T-helper 17 cell (primary cell): ENCODE results near the gene HOXC11. TPM values are rescaled to one million over a fixed set of nuclear protein-coding genes. Genes with fewer than 3 reads are reported as not detected.

Experiments
- ATAC-seq: fragments of 150-1000 bp; cut with Tn5 transposase; 2 replicates; pipeline ENCODE4 v1.10.0; 2021; ENCODE audit warnings: mild to moderate bottlenecking, moderate library complexity
- DNase-seq, 3 donors: peaks; one replicate each; pipeline versions ENCODE4 v3.0.0 to v3.0.0-alpha.2; 2020 to 2021
- H3K9me3 ChIP-seq: one replicate; pipeline ENCODE4 v1.7.0; 2013; ENCODE audit warnings: low read length, mild to moderate bottlenecking; ENCODE audit not compliant: control insufficient read depth, poor library complexity, severe bottlenecking
- H3K27ac Mint-ChIP-seq: one replicate; pipeline ENCODE4 v1.8.0; 2022; ENCODE audit warnings: mild to moderate bottlenecking, moderate library complexity, mixed read lengths
- H3K27me3 Mint-ChIP-seq: one replicate; pipeline ENCODE4 v1.8.0; 2022; ENCODE audit warnings: mixed read lengths
- H3K36me3 Mint-ChIP-seq: one replicate; pipeline ENCODE4 v1.8.0; 2022; ENCODE audit warnings: low read depth, mixed read lengths
- H3K4me1 Mint-ChIP-seq: one replicate; pipeline ENCODE4 v1.8.0; 2022; ENCODE audit warnings: mild to moderate bottlenecking, mixed read lengths
- H3K4me3 Mint-ChIP-seq: one replicate; pipeline ENCODE4 v1.8.0; 2022; ENCODE audit warnings: mild to moderate bottlenecking, moderate library complexity, mixed read lengths
- total RNA-seq, 4 donors: library from RNA in 2 of 4; stranded (reverse) in 2 of 4; gene quantifications; one replicate each; pipeline ENCODE4 v1.2.3 and lab custom pipeline; 2022 to 2026

HOXC11 gene
- total RNA-seq, 2 donors from 2014 or later, result not detected

DNA sequence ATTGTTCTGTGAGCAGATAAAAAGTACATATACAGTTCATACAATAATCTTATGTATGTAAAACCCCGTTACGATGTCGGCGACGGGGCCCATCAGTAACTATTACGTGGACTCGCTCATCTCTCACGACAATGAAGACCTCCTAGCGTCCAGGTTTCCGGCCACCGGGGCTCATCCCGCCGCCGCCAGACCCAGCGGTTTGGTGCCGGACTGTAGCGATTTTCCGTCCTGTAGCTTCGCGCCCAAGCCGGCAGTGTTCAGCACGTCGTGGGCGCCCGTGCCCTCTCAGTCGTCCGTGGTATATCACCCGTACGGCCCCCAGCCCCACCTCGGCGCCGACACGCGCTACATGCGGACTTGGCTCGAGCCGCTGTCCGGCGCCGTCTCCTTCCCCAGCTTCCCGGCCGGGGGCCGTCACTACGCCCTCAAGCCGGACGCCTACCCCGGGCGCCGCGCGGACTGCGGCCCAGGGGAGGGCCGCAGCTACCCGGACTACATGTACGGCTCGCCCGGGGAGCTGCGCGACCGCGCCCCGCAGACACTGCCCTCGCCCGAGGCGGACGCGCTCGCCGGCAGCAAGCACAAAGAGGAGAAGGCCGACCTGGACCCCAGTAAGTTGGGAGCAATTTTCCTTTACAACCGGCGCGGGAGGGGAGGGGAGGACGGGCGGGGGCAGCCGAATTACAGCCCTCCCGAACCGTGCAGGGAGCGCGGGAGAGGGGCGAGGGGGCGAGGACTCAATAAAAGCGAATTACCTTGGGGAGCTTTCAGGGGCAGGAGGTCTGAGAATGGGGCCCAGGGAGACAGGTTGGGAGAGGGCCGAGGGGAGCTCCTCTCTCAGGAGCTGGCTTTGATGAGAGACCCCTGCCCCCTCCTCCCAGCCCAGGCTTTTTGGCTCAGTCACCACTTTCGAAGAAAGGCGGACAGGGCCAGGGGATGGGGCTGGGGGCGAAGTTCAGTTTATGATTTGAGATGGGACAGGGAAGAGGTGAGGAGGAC is 27.5 kb downstream of the HOXC11 start, which contains the start of gene HOXC9:
TSS of gene HOXC9 (plus strand) at position 46 of the 999 bp plus-strand sequence. CDS start at position 74, 28 bp downstream.
- peaks cover 26% of the 10 kb centered on the region for H3K4me1 Mint-ChIP-seq
- ATAC-seq (no peak), DNase-seq (no peak)
- no peaks in the 10 kb centered on the region for H3K9me3 ChIP-seq
- H3K4me3 Mint-ChIP-seq, result peak within 1 kb of the TSS; percentile 52
- H3K27ac Mint-ChIP-seq, result no peak within 1 kb of the TSS
- peaks cover 92% of the 10 kb centered on the region for H3K27me3 Mint-ChIP-seq
- peaks cover 7% of the 10 kb centered on the region for H3K36me3 Mint-ChIP-seq

DNA sequence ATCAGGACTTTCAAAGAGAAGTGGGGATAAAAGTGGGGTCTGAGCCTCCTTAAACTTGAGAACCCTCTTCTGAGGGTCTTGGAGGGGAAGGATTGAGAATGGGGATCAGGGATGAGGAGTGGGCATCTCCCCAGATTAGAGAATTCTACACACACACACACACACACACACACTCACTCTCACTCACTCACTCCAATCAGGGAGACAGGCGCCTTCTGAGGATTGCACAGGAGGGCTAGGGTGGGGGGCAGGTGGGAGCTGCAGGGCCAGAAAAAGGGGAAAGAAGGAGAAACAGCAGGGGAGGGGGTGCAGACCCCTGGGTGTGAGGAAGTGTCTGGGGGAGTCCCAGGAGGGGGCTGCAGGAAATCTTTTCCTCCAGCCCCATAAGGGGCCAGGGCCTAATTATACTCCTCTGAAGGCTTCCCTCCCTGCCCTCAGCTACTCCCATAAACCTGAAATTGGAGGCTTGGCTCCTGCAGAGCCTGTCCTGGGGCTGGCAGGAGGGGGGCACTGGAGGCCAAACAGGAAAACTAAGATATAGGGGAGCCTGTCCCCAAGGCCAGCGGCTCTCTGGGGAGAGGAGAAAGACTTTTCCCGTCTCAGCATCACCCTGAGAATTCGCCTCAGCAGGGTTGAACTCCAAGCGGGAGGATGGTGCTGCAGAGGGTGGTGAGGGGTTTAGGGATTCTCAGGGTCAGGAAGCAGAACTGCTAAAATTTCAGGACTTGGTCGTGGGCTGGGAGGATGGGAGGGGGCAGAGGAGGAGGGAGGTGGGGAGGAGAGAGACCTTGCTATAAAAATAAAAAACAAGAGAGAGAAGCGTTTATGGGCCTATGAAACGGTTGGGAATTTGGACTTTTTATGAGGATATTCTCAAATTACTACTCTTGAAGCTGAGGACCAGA is 28.6 kb downstream of the HOXC11 start:
- Mint-ChIP-seq H3K27ac (no peak overlapping the region), H3K4me1 (peaks cover 26% of the 10 kb centered on the region), H3K36me3 (peaks cover 11% of the 10 kb centered on the region), H3K4me3 (peak overlapping the region; percentile 3), H3K27me3 (peaks cover 92% of the 10 kb centered on the region)
- DNase-seq (no peak), ATAC-seq (no peak)
- H3K9me3 ChIP-seq, result no peaks in the 10 kb centered on the region

DNA sequence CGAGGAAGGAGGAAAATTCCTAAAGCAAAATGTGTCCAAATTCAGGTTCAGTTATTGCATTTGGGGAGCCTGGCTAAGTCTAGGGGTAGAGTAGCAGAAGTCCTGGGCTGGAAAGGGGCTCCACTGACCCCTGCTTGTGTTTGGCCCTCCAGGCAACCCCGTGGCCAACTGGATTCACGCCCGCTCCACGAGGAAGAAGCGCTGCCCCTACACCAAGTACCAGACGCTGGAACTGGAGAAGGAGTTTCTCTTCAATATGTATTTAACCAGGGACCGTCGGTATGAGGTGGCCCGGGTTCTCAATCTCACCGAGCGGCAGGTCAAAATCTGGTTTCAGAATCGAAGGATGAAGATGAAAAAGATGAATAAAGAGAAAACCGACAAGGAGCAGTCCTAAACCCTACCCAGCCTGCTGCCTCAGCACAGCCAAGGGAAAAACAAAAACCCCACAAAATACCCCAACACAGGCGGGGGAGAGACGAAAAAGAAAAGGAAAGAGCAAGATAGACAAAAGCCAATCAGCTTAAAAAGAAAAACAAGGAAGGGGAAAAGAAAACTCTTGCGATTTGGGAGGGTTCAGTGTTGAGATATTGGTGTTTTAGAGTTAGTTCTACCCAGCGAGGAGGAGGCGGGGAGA is 29.5 kb downstream of the HOXC11 start:
- H3K27ac Mint-ChIP-seq, result no peak overlapping the region
- ATAC-seq, result no peak
- no peaks in the 10 kb centered on the region for H3K9me3 ChIP-seq
- H3K4me3 Mint-ChIP-seq, result peak overlapping the region; percentile 22
- H3K36me3 Mint-ChIP-seq, result peaks cover 11% of the 10 kb centered on the region
- peaks cover 94% of the 10 kb centered on the region for H3K27me3 Mint-ChIP-seq
- H3K4me1 Mint-ChIP-seq, result peaks cover 23% of the 10 kb centered on the region
- DNase-seq, result no peak

DNA sequence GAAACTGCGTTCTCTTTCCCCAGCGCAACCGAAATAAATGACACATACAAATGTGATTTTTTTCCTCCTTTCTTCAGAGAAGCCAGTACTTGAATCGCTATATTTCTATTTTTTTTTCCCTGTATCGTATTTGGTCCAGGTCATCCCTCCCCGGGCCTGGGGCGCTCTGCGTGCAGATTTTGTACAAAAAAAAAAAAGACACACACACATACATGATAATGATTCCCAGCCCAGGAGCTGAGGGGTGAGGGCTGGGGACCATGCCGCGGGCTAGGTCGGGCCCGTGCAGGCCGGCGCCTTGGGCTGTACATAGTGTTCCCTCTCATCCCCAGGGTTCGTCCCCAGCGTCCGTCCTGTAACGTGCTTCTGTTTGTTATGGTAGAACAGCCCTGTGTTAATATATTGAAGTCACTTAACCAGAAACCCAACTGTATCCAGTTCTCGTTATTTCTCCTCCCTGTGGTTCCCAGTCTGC is 30.0 kb downstream of the HOXC11 start:
- Mint-ChIP-seq H3K27ac (no peak overlapping the region), H3K36me3 (peaks cover 7% of the 10 kb centered on the region), H3K27me3 (peaks cover 94% of the 10 kb centered on the region), H3K4me3 (no peak overlapping the region), H3K4me1 (peaks cover 19% of the 10 kb centered on the region)
- DNase-seq (no peak), ATAC-seq (no peak)
- no peaks in the 10 kb centered on the region for H3K9me3 ChIP-seq

DNA sequence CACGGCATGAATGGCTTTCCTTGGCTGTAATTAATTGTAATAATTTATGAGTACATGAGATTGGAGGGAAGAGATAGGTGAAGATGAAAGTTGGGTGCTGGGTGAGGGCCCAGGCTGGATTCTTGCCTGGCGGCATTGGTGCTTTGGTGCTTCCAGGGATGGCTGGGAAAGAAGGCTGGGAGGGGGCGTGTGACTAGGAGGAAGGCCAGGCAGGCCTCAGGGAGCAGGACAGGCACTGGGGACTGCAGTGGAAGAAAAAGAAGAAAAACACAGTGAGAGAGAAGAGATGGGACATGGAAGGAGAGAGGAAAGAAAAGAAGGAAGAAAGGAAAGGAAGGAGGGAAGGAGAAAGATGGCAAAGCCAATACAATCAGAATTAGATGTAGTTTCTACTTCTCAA is 30.7 kb downstream of the HOXC11 start:
- peaks cover 93% of the 10 kb centered on the region for H3K27me3 Mint-ChIP-seq
- no peak overlapping the region for H3K27ac Mint-ChIP-seq

DNA sequence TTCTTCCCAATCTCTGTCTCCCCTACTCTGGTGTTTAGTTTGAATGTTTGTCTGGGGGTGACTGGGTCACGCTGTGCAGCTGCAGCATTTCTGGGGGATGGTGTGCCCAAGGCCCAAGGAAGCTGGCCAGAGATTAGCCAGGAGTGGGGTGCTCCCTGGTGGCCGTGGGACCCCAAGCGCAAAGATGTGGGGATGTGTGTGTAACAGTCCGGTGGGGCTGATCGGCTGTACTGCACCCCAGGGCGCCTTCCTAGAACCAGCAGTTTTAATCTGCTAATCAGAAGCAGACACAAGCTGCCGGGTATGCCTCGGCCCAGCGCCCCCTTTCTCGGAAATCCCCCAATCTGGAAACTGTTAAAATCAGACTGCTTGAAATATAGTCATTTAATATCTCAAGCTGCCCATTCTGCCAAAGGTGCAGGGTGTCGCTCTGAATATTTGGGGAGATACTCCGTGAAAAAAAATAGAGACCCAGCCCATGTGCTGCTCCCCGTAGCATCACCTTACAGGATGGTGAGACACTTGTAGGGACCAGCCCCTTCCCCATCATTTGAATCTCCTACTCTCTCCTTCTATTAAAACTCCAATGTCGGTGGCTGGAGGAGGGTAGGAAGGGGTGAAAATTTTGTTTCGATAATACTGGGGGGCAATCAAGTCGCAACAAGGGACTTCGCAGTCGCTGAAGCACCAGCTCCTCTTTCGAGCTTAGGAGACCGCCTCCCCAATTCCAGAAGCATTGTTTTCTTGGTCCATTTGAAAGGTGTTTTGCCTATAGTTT is 31.3 kb downstream of the HOXC11 start:
- H3K36me3 Mint-ChIP-seq, result peaks cover 8% of the 10 kb centered on the region
- H3K4me3 Mint-ChIP-seq, result no peak overlapping the region

More for the DNA sequence above, 30.7 kb downstream of the HOXC11 start:
- Mint-ChIP-seq H3K4me1 (peaks cover 19% of the 10 kb centered on the region), H3K4me3 (no peak overlapping the region), H3K36me3 (peaks cover 7% of the 10 kb centered on the region)
- no peaks in the 10 kb centered on the region for H3K9me3 ChIP-seq
- no peak for DNase-seq
- ATAC-seq, result no peak

DNA sequence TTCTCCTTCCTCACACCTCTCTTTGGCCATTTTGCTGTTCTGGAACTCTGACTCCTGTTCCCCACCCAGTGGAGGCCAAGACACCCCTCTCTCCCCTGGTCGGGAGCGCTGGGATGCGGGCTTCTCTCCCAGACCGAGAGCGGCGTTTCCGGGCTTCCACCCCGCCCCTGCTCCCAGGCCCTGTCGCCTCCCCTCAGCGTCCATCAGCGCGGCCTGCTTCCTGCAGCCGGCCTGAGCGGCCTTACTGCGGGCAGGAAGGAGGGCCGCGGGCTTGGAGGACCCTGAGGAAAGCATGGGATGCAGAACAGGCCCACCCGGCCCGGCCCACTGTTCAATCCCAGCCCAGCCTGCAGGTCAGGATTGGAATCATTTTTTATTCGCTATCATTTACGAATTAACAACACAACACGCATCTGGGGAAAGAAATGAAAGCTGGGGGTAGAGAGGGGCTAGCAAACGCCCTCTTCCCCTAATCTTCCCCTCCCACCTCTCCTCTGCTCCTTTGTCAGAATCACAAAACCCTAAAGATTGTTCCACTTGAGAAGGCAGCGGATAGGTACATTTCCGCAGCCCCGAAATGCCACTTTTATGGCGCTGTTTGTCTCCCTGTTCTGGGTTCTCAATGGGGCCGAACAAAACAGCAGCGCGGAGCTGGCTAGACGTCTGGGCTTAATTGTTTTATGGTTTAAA is 32.1 kb downstream of the HOXC11 start:
- Mint-ChIP-seq H3K4me3 (peak overlapping the region; percentile 91), H3K4me1 (peaks cover 18% of the 10 kb centered on the region), H3K36me3 (peaks cover 10% of the 10 kb centered on the region), H3K27ac (no peak overlapping the region), H3K27me3 (peaks cover 90% of the 10 kb centered on the region)
- DNase-seq (no peak), ATAC-seq (no peak)
- H3K9me3 ChIP-seq, result no peaks in the 10 kb centered on the region

More for the DNA sequence above, 31.3 kb downstream of the HOXC11 start:
- Mint-ChIP-seq H3K27ac (no peak overlapping the region), H3K4me1 (peaks cover 20% of the 10 kb centered on the region), H3K27me3 (peaks cover 92% of the 10 kb centered on the region)
- no peaks in the 10 kb centered on the region for H3K9me3 ChIP-seq
- DNase-seq, result no peak
- ATAC-seq, result no peak

DNA sequence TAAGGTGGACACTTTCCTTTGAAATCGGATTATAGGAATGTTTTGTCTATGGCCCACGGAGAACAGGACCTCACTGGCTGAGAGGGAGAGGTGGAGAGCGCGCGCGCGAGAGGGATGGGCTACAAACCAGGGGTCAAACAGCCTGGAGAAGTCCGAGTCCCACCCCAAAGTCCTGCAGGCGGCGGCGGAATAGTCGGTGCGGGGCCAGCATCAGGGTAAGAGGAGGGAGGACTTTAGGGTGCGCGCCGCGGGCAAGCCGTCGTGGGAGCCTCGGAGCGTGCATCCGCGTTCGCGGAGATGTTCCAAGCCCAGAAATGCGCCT is 32.6 kb downstream of the HOXC11 start:
- Mint-ChIP-seq H3K27ac (peak overlapping the region; percentile 82), H3K4me3 (peak overlapping the region; percentile 91), H3K4me1 (peaks cover 18% of the 10 kb centered on the region), H3K36me3 (peaks cover 10% of the 10 kb centered on the region), H3K27me3 (peaks cover 92% of the 10 kb centered on the region)
- no peaks in the 10 kb centered on the region for H3K9me3 ChIP-seq
- DNase-seq (no peak), ATAC-seq (no peak)

DNA sequence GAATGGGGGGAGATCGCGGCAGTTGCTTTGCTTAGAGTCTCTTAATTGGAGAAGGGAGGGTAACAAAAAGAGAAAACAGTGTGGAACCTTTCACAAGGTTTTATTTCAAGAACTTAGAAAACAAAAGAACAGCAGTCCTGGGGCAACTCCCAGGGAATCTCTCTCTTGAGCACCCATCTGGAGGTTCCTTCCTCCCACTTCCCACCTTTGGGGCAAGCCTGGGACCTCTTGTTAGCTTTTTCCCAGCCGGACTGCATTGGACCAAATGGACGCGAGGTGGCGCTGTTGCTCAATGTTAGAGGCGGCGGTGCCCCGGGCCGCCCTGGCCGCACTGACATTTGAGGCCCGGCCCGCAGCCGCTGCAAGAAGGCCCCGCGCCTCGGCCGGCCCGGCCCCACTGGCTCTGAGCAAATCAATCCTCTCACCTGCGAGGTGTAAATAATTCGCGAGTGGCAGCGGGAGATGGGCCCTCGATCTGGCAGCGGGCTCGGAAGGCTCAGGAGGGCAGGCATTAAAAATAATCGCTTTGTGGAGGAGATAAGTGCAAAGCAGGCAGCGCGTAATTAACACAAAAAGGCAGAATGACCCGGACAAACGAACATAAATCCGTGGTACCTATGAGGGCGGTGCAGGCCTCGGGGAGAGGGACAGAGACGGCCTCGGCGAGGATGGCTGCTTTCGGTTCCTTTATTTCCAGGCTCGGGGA is 33.1 kb downstream of the HOXC11 start:
- no peaks in the 10 kb centered on the region for H3K9me3 ChIP-seq
- ATAC-seq (peak; percentile 89), DNase-seq (peak; percentile 74 to 82 (median 80))
- Mint-ChIP-seq H3K4me3 (peak overlapping the region; percentile 91), H3K4me1 (peaks cover 20% of the 10 kb centered on the region), H3K36me3 (peaks cover 10% of the 10 kb centered on the region), H3K27me3 (peaks cover 94% of the 10 kb centered on the region), H3K27ac (peak overlapping the region; percentile 82)

DNA sequence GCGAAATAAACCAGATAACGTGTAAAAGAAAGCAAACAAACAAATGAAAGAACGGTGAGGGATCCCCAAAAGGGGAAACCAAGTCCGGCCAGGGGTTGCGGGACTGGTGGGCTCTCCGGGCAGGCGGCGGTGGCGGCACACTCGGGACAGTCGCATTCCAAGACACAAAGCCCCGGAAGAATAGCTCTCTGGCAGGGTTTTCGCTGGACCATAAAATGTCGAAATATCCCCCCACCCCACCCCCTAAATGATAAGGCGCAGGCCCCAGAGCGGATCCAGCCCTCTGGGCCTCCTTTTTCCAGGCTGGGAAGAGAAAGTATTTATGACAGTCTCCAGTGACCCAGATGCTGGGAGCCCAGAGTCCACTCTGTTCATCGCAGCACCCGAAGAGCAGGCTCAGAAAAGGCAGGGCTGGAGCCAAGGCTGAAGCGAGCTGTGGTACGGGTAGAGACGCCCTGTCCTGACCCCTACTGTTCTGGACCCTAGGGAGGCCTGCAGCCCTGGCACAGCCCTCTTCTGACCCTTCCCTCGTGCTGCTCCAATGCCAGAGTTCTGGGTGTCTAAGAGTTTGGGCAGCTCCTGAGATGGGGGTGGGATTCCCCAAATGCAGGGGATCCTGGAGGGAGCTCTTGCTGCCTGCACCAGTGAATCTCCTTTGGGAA is 33.8 kb downstream of the HOXC11 start:
- no peaks in the 10 kb centered on the region for H3K9me3 ChIP-seq
- H3K36me3 Mint-ChIP-seq, result peaks cover 10% of the 10 kb centered on the region
- H3K4me3 Mint-ChIP-seq, result peak overlapping the region; percentile 91
- H3K27me3 Mint-ChIP-seq, result peaks cover 94% of the 10 kb centered on the region
- DNase-seq (no peak), ATAC-seq (no peak)
- peak overlapping the region; percentile 82 for H3K27ac Mint-ChIP-seq
- peaks cover 24% of the 10 kb centered on the region for H3K4me1 Mint-ChIP-seq
